ENCODE data around the gene IFNA17.
A peak's percentile ranks its signal among the peaks of the same experiment; 100 is the strongest.
"Not testable (repeated sequence)": the region's sequence is repeated elsewhere in the genome, so short reads cannot be mapped to it uniquely, and the experiment has no call there.

The IFNA17 gene

GRCh38 chr9:21244836-21245235 lies 16.8 kb upstream of the IFNA17 start:
- Histone ChIP-seq H3K27me3 (ENCODE audit: insufficient read depth, low read length) (no peaks in the 10 kb centered on the region), H3F3A (ENCODE audit: insufficient read depth, low read length) (no peaks in the 10 kb centered on the region), H3K9ac (ENCODE audit: low read length) (no peak overlapping the region), H3K9me3 (ENCODE audit: low read length) (no peaks in the 10 kb centered on the region), H3K9me2 (ENCODE audit: low read depth, low read length) (no peaks in the 10 kb centered on the region), H3K4me1 (ENCODE audit: insufficient read depth, low read length, severe bottlenecking) (no peaks in the 10 kb centered on the region), H3K4me2 (ENCODE audit: low read length) (no peak overlapping the region), H3K27ac (ENCODE audit: low read depth, low read length, poor library complexity, severe bottlenecking) (no peak overlapping the region), H3K79me2 (ENCODE audit: insufficient read depth, low read length) (no peaks in the 10 kb centered on the region), H3K4me3 (ENCODE audit: low read depth, low read length, poor library complexity, severe bottlenecking) (no peak overlapping the region), H2AFZ (ENCODE audit: low read length) (no peak overlapping the region), H4K20me1 (ENCODE audit: insufficient read depth, low read length) (no peaks in the 10 kb centered on the region), H3K36me3 (ENCODE audit: insufficient read depth, low read length) (no peaks in the 10 kb centered on the region)
- TF ChIP-seq EZH2 (IDR thresholded peaks at IDR 0.05; ENCODE audit: borderline replicate concordance, low read length), result no peak
- TF ChIP-seq CTCF (IDR thresholded peaks at IDR 0.05; ENCODE audit: low read length), result no peak

GRCh38 chr9:21239911-21240310 lies 11.9 kb upstream of the IFNA17 start, which contains the start of gene IFNA14:
IFNA14 (minus strand) TSS chr9:21240005; CDS start chr9:21239935, 70 bp downstream.
- no peak for TF ChIP-seq EZH2 (IDR thresholded peaks at IDR 0.05; ENCODE audit: borderline replicate concordance, low read length)
- TF ChIP-seq CTCF (IDR thresholded peaks at IDR 0.05; ENCODE audit: low read length), result no peak

GRCh38 chr9:21236360-21236714 lies 8.3 kb upstream of the IFNA17 start:
- not testable (repeated sequence) for H3K36me3 ChIP-seq (ENCODE audit: insufficient read depth, low read length); H3K79me2 ChIP-seq (ENCODE audit: insufficient read depth, low read length); H3K4me3 ChIP-seq (ENCODE audit: low read depth, low read length, poor library complexity, severe bottlenecking); H3K4me2 ChIP-seq (ENCODE audit: low read length); H3K9me3 ChIP-seq (ENCODE audit: low read length); H3F3A ChIP-seq (ENCODE audit: insufficient read depth, low read length); H4K20me1 ChIP-seq (ENCODE audit: insufficient read depth, low read length); H3K27ac ChIP-seq (ENCODE audit: low read depth, low read length, poor library complexity, severe bottlenecking); H3K9me2 ChIP-seq (ENCODE audit: low read depth, low read length); H3K4me1 ChIP-seq (ENCODE audit: insufficient read depth, low read length, severe bottlenecking); H2AFZ ChIP-seq (ENCODE audit: low read length); H3K27me3 ChIP-seq (ENCODE audit: insufficient read depth, low read length); H3K9ac ChIP-seq (ENCODE audit: low read length)

More at GRCh38 chr9:21239911-21240310, 11.9 kb upstream of the IFNA17 start, which contains the start of gene IFNA14:
- no peaks in the 10 kb centered on the region for H3F3A ChIP-seq (ENCODE audit: insufficient read depth, low read length)
- H3K9me3 ChIP-seq (ENCODE audit: low read length), result no peaks in the 10 kb centered on the region
- H3K4me2 ChIP-seq (ENCODE audit: low read length), result no peak within 1 kb of the TSS
- no peaks in the 10 kb centered on the region for H3K9me2 ChIP-seq (ENCODE audit: low read depth, low read length)
- no peaks in the 10 kb centered on the region for H3K4me1 ChIP-seq (ENCODE audit: insufficient read depth, low read length, severe bottlenecking)
- H3K79me2 ChIP-seq (ENCODE audit: insufficient read depth, low read length), result no peaks in the 10 kb centered on the region
- H3K27ac ChIP-seq (ENCODE audit: low read depth, low read length, poor library complexity, severe bottlenecking), result no peak within 1 kb of the TSS
- H4K20me1 ChIP-seq (ENCODE audit: insufficient read depth, low read length), result no peaks in the 10 kb centered on the region
- no peak within 1 kb of the TSS for H3K9ac ChIP-seq (ENCODE audit: low read length)
- H3K27me3 ChIP-seq (ENCODE audit: insufficient read depth, low read length), result no peaks in the 10 kb centered on the region
- H3K4me3 ChIP-seq (ENCODE audit: low read depth, low read length, poor library complexity, severe bottlenecking), result no peak within 1 kb of the TSS
- H2AFZ ChIP-seq (ENCODE audit: low read length), result no peak within 1 kb of the TSS
- H3K36me3 ChIP-seq (ENCODE audit: insufficient read depth, low read length), result no peaks in the 10 kb centered on the region

- H3K4me3 ChIP-seq (ENCODE audit: low read depth, low read length, poor library complexity, severe bottlenecking); H4K20me1 ChIP-seq (ENCODE audit: insufficient read depth, low read length); H3K4me1 ChIP-seq (ENCODE audit: insufficient read depth, low read length, severe bottlenecking); H3K9me2 ChIP-seq (ENCODE audit: low read depth, low read length); H3F3A ChIP-seq (ENCODE audit: insufficient read depth, low read length); H3K27ac ChIP-seq (ENCODE audit: low read depth, low read length, poor library complexity, severe bottlenecking); H2AFZ ChIP-seq (ENCODE audit: low read length); H3K4me2 ChIP-seq (ENCODE audit: low read length); H3K79me2 ChIP-seq (ENCODE audit: insufficient read depth, low read length); H3K27me3 ChIP-seq (ENCODE audit: insufficient read depth, low read length); H3K9me3 ChIP-seq (ENCODE audit: low read length); H3K36me3 ChIP-seq (ENCODE audit: insufficient read depth, low read length); H3K9ac ChIP-seq (ENCODE audit: low read length): not testable (repeated sequence)
- peak; percentile 73 for TF ChIP-seq CTCF (IDR thresholded peaks at IDR 0.05; ENCODE audit: low read length)
These were observed 7.7 kb upstream of the IFNA17 start for GRCh38 chr9:21235468-21236359.
